HCT116 (cell line): ENCODE results near the gene MYOM1. TPM values are rescaled to one million over a fixed set of nuclear protein-coding genes. Genes with fewer than 3 reads are reported as not detected.

ENCODE experiments used
- ATAC-seq: fragments of 200-7000 bp; cut with Tn5 transposase; 2 replicates; pipeline ENCODE4 v1.9.1; 2020; ENCODE audit warnings: mild to moderate bottlenecking, moderate library complexity
- BruUV-seq: library from RNA; stranded (reverse); fragments of 400-500 nt; replicated peaks from 2 replicates; lab custom pipeline; 2021; lab: Mats Ljungman, UMichigan
- CTCF ChIA-PET: fragments of 300-600 bp; sonication (Branson Sonifier 250); formaldehyde crosslinking; loops from one replicate; lab custom pipeline; 2021; ENCODE audit warnings: antibody characterized with exemption; lab: Charles Lee
- POLR2A ChIA-PET: fragments of 300-600, 350-600 bp; sonication (Branson Sonifier 250); formaldehyde crosslinking; loops from one replicate; lab custom pipeline; 2021; ENCODE audit warnings: antibody characterized with exemption; lab: Charles Lee
- RAD21 ChIA-PET, 2 experiments: fragments of 300-600 bp; sonication (Branson Sonifier 250); formaldehyde crosslinking; loops; one replicate each; lab custom pipeline; 2023; ENCODE audit warnings: low total read pairs in 2 of 2; ENCODE audit not compliant: uncharacterized antibody in 2 of 2, unreplicated experiment in 2 of 2, low non-redundant PET in 1 of 2; lab: Charles Lee
- DNase-seq: peaks from one replicate; pipeline ENCODE4 v3.0.0-alpha.2; 2010; ENCODE audit warnings: low read depth, low spot score
- H2AFZ ChIP-seq: fragments of 200-600 bp; shearing (Covaris generic), sonication (generic); 2 replicates; pipeline ENCODE4 v1.6.1; 2017; ENCODE audit warnings: low read depth, mixed run types, mixed read lengths, antibody characterized with exemption, low read length; ENCODE audit not compliant: poor library complexity, severe bottlenecking
- H3K27ac ChIP-seq: 2 replicates; pipeline ENCODE4 v1.5.1; 2012; ENCODE audit warnings: low read depth, low read length
- H3K27me3 ChIP-seq: fragments of 200-600 bp; sonication (generic); 2 replicates; pipeline ENCODE4 v1.6.1; 2016; ENCODE audit warnings: mixed run types, low read length, mixed read lengths; ENCODE audit not compliant: insufficient read depth
- H3K36me3 ChIP-seq, 2 experiments: fragments of 200-500 bp in 1 of 2; fragments of 200-600 bp in 1 of 2; sonication (Bioruptor generic) in 1 of 2; sonication (generic) in 1 of 2; 2 replicates each; pipeline versions ENCODE4 v1.5.1 to v1.6.1; 2014 to 2016; ENCODE audit warnings: low read length in 2 of 2, inconsistent platforms in 1 of 2, mixed read lengths in 1 of 2, mixed run types in 1 of 2; ENCODE audit not compliant: insufficient read depth in 2 of 2, control insufficient read depth in 1 of 2
- H3K4me1 ChIP-seq, 2 experiments: fragments of 200-600 bp in 1 of 2; sonication (generic) in 1 of 2; 2 replicates each; pipeline versions ENCODE4 v1.5.1 to v1.6.1; 2012 to 2017; ENCODE audit warnings: low read length in 2 of 2, inconsistent platforms in 1 of 2, mild to moderate bottlenecking in 1 of 2, mixed read lengths in 1 of 2, mixed run types in 1 of 2, moderate library complexity in 1 of 2; ENCODE audit not compliant: insufficient read depth in 2 of 2, control insufficient read depth in 1 of 2
- H3K4me2 ChIP-seq: fragments of 200-600 bp; sonication (generic); 2 replicates; pipeline ENCODE4 v1.6.1; 2017; ENCODE audit warnings: mixed run types, low read length, mixed read lengths
- H3K4me3 ChIP-seq, 2 experiments: fragments of 200-600 bp in 1 of 2; sonication (generic) in 1 of 2; replicated peaks in 1 of 2; 2 replicates each; pipeline ENCODE4 v1.5.1; 2011 to 2016; ENCODE audit warnings: low read length in 2 of 2, control low read depth in 1 of 2, low read depth in 1 of 2, mild to moderate bottlenecking in 1 of 2, mixed read lengths in 1 of 2, mixed run types in 1 of 2
- H3K79me2 ChIP-seq: fragments of 200-600 bp; sonication (generic); 2 replicates; pipeline ENCODE4 v1.6.1; 2017; ENCODE audit warnings: mild to moderate bottlenecking, mixed run types, low read length, moderate library complexity, mixed read lengths; ENCODE audit not compliant: insufficient read depth
- H3K9ac ChIP-seq: fragments of 200-600 bp; sonication (generic); 2 replicates; pipeline ENCODE4 v1.6.1; 2016; ENCODE audit warnings: low read length, mixed read lengths
- H3K9me2 ChIP-seq: fragments of 200-600 bp; sonication (generic), shearing (Covaris generic); 2 replicates; pipeline ENCODE4 v1.6.1; 2017; ENCODE audit warnings: mixed run types, mild to moderate bottlenecking, moderate library complexity; ENCODE audit not compliant: insufficient read depth
- H3K9me3 ChIP-seq, 2 experiments: fragments of 200-500 bp in 1 of 2; fragments of 200-600 bp in 1 of 2; sonication (Bioruptor generic) in 1 of 2; sonication (generic) in 1 of 2; 2 replicates each; pipeline ENCODE4 v1.6.1; 2014 to 2017; ENCODE audit warnings: low read length in 2 of 2, mixed read lengths in 2 of 2, inconsistent platforms in 1 of 2, low read depth in 1 of 2, mild to moderate bottlenecking in 1 of 2, mixed run types in 1 of 2, moderate library complexity in 1 of 2; ENCODE audit not compliant: control insufficient read depth in 1 of 2, insufficient read depth in 1 of 2
- H4K20me1 ChIP-seq: fragments of 200-600 bp; sonication (generic), shearing (Covaris generic); 2 replicates; pipeline ENCODE4 v1.6.1; 2017; ENCODE audit warnings: mixed run types, mild to moderate bottlenecking, moderate library complexity; ENCODE audit not compliant: insufficient read depth
- ATF3 ChIP-seq: IDR thresholded peaks from 2 replicates; pipeline ENCODE4 v1.6.1; 2012
- CBX3 ChIP-seq: IDR thresholded peaks from 2 replicates; pipeline ENCODE4 v1.6.1; 2012; ENCODE audit warnings: low read depth
- CEBPB ChIP-seq: IDR thresholded peaks from 2 replicates; pipeline ENCODE4 v1.6.1; 2012; ENCODE audit warnings: low read depth
- CTCF ChIP-seq, 3 experiments: fragments of 200-600 bp in 1 of 3; sonication (generic) in 1 of 3; IDR thresholded peaks in 2 of 3; conservative IDR thresholded peaks in 1 of 3; 2 replicates each; pipeline ENCODE4 v1.5.1; 2012 to 2017; ENCODE audit warnings: low read depth in 2 of 3, low read length in 2 of 3, antibody characterized with exemption in 1 of 3, borderline replicate concordance in 1 of 3, control low read depth in 1 of 3, mild to moderate bottlenecking in 1 of 3, mixed read lengths in 1 of 3, mixed run types in 1 of 3, moderate library complexity in 1 of 3; ENCODE audit not compliant: insufficient read depth in 1 of 3
- EGR1 ChIP-seq: IDR thresholded peaks from 2 replicates; pipeline ENCODE4 v1.6.1; 2012; ENCODE audit warnings: low read depth
- EZH2 ChIP-seq: fragments of 200-600 bp; sonication (generic); IDR thresholded peaks from 2 replicates; pipeline ENCODE4 v1.6.1; 2017; ENCODE audit warnings: antibody characterized with exemption, mixed run types
- EZH2phosphoT487 ChIP-seq: fragments of 200-600 bp; IDR thresholded peaks from 2 replicates; pipeline ENCODE4 v1.6.1; 2018; ENCODE audit warnings: antibody characterized with exemption, borderline replicate concordance
- FOSL1 ChIP-seq: IDR thresholded peaks from 2 replicates; pipeline ENCODE4 v1.6.1; 2012; ENCODE audit warnings: low read depth
- JUND ChIP-seq: IDR thresholded peaks from 2 replicates; pipeline ENCODE4 v1.6.1; 2012
- MAX ChIP-seq: IDR thresholded peaks from 2 replicates; pipeline ENCODE4 v1.6.1; 2012
- POLR2A ChIP-seq: IDR thresholded peaks from 2 replicates; pipeline ENCODE4 v1.7.0; 2011; ENCODE audit warnings: borderline replicate concordance; ENCODE audit not compliant: insufficient read depth, insufficient read length; ENCODE audit errors: extremely low read depth
- REST ChIP-seq: IDR thresholded peaks from 2 replicates; pipeline ENCODE4 v1.6.1; 2012; ENCODE audit warnings: low read depth
- SIN3A ChIP-seq: IDR thresholded peaks from 2 replicates; pipeline ENCODE4 v1.6.1; 2012; ENCODE audit warnings: low read depth
- SP1 ChIP-seq: IDR thresholded peaks from 2 replicates; pipeline ENCODE4 v1.6.1; 2012; ENCODE audit warnings: low read depth
- SRF ChIP-seq: IDR thresholded peaks from 2 replicates; pipeline ENCODE4 v1.6.1; 2012; ENCODE audit warnings: low read depth
- TCF7L2 ChIP-seq: IDR thresholded peaks from 2 replicates; pipeline ENCODE4 v1.7.0; 2011; ENCODE audit warnings: borderline replicate concordance, inconsistent platforms; ENCODE audit not compliant: insufficient read depth, insufficient read length; ENCODE audit errors: extremely low read depth
- YY1 ChIP-seq: IDR thresholded peaks from 2 replicates; pipeline ENCODE4 v1.6.1; 2011; ENCODE audit warnings: low read length, low read depth, moderate library complexity, mild to moderate bottlenecking; ENCODE audit not compliant: insufficient replicate concordance; ENCODE audit errors: extremely low read depth
- ZBTB33 ChIP-seq: IDR thresholded peaks from 2 replicates; pipeline ENCODE4 v1.6.1; 2011; ENCODE audit warnings: mild to moderate bottlenecking, low read length, moderate library complexity; ENCODE audit not compliant: insufficient replicate concordance; ENCODE audit errors: extremely low read depth
- ZNF274 ChIP-seq: fragments of 200-500 bp; sonication (Bioruptor generic); IDR thresholded peaks from 2 replicates; pipeline ENCODE4 v1.6.1; 2014; ENCODE audit warnings: mild to moderate bottlenecking, low read depth, low read length, inconsistent platforms
- intact Hi-C: fragments of 100-400 bp; cut with micrococcal nuclease; formaldehyde crosslinking; loops from 2 replicates; pipeline ENCODE4 v1.10.0; 2022
- total RNA-seq: library from RNA; stranded (reverse); gene quantifications from one replicate; pipeline ENCODE4 v1.2.1, GENCODE V29; 2021; ENCODE audit not compliant: unreplicated experiment

The MYOM1 gene
- total RNA-seq, 1 experiment from 2014 or later: 0.52 TPM

GRCh38 chr18:3233433-3234168, 13.8 kb upstream of the MYOM1 start:
- no peaks in the 10 kb centered on the region for H3K9me2 ChIP-seq
- H3K9me3 ChIP-seq: no peaks in the 10 kb centered on the region
- ChIA-PET POLR2A (no interaction called here), RAD21 (no interaction called here), CTCF (interaction anchor here (1.2 kb wide), 1 partner anchor 248 kb away, joined by 3 read pairs; no protein-coding TSS in a partner anchor)
- H3K4me3 ChIP-seq: no peak overlapping the region
- H4K20me1 ChIP-seq: no peaks in the 10 kb centered on the region
- BruUV-seq: no TSS peak
- no peaks in the 10 kb centered on the region for H3K27me3 ChIP-seq
- ATAC-seq (no peak), DNase-seq (no peak)
- TF ChIP-seq ATF3 (no peak), CBX3 (no peak), CEBPB (no peak), POLR2A (no peak), JUND (no peak), SRF (no peak), EZH2 (no peak), ZBTB33 (no peak), ZNF274 (no peak), CTCF (IDR thresholded peaks at IDR 0.05 in 2 of 3, conservative IDR thresholded peaks at IDR 0.05 in 1 of 3; ENCODE audit: borderline replicate concordance in 1 of 3, insufficient read depth in 1 of 3, low read depth in 2 of 3, low read length in 2 of 3) (no peak), SIN3A (no peak), YY1 (no peak), SP1 (no peak), TCF7L2 (no peak), FOSL1 (no peak), REST (no peak), MAX (no peak), EGR1 (no peak), EZH2phosphoT487 (no peak)
- H3K79me2 ChIP-seq: no peaks in the 10 kb centered on the region
- peaks cover 2 to 7% of the 10 kb centered on the region in 2 experiments; a peak in 1 of 4 replicates for H3K4me1 ChIP-seq
- H2AFZ ChIP-seq: no peak overlapping the region
- no peak overlapping the region for H3K27ac ChIP-seq
- H3K4me2 ChIP-seq: no peak overlapping the region
- no peak overlapping the region for H3K9ac ChIP-seq
- intact Hi-C loops: no loop called here
- no peaks in the 10 kb centered on the region for H3K36me3 ChIP-seq
